IPS-NIHi7 (cell line): ENCODE measurements around the gene CCDC9B.

Source experiments
- DNase-seq: peaks from one replicate; pipeline ENCODE4 v3.0.0; 2012; ENCODE audit warnings: mixed read lengths; ENCODE audit errors: extremely low spot score

Gene CCDC9B

DNA sequence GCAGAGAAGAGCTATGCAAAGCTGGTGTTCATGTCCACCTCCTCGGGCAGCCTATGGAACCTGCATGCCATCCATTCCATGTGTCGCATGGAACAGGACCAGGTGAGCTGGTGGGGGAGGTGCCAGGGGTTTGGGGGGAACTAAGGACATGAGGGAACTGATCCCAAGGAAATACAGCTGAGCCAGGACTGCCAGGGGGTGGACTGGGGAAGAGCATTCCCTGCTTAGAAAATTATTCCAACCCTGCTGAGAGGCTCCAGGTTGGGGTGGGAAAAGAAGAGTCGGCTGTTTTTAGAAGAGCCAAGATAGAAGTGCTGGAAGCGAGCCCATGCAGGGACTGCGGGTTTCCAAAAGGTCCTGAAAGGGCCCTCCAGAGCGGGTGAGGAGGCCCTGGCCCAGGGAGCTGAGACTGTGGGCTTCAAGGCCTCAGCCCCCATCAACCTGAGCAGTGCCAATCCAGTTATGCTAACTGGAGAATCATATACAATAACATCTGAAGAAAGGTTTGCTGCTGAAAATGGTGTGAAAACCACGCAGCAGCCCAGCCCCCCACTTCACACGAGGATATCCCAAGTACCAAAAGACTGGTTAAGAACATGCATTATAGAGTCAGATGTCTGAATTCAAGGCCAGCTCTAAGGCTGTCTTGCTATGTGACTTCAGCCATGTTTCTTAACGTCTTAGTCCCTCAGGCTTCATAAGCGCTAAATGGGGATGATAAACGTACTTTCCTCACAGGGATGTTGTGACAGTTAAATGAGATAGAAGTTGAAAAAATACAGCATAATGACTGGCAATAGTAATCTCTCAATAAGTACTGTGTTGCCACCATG, 25.1 kb upstream of the CCDC9B start:
- no peak for DNase-seq

DNA sequence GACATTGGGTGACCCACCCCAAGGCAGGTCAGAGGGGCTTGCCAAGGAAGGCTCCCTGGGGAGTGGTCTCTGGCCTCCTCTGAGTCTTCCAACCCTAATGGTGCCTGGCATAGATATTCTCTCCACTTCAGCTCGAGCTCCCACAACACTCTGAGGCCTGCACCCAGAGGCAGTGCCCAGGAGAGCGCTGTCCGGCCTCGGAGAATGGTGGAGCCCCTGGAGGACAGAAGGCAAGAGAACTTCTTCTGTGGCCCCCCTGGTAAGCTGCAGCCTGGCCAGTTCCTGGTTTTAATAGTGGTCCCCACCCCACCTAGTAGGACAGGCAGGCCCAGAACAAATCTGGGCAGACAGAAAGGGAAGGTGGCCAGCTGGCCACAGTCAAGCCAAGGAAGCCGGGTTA, 24.3 kb upstream of the CCDC9B start:
- no peak for DNase-seq

DNA sequence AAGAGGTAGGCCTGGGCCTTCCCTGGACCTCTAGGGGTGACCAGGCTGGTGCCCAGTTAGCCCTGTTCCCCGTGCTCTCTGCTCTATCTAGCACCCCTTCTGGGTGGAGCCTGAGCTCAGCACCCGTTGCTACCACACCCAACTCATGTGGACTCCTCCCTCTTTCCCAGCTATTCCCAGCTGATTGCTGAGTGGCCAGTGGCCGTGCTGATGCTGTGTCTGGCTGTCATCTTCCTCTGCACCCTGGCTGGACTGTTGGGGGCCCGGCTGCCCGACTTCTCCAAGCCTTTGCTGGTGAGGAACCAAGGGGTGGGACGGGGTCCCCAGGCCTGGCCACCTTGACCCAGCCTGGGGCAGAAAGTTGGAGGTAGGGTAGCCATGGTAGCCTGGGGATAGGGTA, 23.5 kb upstream of the CCDC9B start:
- no peak for DNase-seq

DNA sequence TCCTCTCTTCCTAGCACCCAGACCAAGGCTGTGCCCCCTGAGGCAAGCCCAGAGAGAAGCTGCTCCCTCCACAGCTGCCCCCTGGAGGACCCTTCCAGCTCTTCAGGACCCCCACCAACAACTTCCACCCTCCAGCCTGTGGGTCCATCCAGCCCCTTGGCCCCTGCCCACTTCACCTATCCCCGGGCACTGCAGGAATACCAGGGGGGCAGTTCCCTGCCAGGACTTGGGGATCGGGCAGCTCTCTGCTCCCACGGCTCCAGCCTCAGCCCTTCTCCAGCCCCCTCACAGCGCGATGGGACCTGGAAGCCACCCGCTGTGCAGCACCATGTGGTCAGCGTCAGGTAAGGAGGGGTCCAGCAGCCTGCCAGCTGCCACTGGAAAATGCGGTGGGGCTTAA, 22.9 kb upstream of the CCDC9B start:
- DNase-seq = no peak

DNA sequence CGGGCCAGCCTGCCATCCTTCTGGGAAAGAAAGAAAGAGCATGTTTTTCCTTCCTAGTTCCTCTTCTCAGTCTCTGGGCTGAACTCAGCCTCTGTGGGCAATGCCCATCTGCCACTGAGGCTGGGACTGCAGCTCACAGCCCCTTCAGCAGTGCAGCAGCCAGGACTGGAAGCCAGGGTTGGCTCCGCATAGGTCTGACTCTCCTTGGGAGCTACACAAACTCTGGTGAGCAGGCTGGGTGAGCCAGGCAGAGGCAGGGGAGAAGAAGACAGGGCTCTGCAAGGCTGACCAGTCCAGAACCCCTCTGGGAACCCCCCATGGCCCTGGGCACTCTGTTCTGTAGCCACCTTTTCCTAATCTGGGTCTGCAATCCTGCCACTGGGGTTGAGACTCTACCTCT, 20.9 kb upstream of the CCDC9B start:
- DNase-seq = no peak

DNA sequence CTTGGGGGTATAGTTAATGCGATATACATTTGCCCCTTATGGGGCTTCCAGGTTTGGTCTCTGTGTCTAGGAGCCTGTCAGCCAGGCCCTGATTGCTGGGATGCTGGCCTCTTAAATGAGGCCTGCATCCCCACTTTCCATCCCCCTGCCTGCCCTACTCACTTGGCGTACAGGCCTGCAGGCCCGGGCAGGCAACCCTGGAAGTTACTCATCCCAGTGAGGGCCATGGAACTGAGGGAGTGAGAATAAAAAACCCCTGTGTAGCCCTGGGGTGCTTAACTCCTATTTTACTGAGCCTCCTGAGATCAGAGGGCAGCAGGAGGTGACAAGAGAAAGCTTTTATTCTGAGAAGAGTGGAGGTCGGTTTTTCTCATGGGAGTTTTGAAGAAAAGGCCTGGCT, 19.3 kb upstream of the CCDC9B start:
- no peak for DNase-seq

DNA sequence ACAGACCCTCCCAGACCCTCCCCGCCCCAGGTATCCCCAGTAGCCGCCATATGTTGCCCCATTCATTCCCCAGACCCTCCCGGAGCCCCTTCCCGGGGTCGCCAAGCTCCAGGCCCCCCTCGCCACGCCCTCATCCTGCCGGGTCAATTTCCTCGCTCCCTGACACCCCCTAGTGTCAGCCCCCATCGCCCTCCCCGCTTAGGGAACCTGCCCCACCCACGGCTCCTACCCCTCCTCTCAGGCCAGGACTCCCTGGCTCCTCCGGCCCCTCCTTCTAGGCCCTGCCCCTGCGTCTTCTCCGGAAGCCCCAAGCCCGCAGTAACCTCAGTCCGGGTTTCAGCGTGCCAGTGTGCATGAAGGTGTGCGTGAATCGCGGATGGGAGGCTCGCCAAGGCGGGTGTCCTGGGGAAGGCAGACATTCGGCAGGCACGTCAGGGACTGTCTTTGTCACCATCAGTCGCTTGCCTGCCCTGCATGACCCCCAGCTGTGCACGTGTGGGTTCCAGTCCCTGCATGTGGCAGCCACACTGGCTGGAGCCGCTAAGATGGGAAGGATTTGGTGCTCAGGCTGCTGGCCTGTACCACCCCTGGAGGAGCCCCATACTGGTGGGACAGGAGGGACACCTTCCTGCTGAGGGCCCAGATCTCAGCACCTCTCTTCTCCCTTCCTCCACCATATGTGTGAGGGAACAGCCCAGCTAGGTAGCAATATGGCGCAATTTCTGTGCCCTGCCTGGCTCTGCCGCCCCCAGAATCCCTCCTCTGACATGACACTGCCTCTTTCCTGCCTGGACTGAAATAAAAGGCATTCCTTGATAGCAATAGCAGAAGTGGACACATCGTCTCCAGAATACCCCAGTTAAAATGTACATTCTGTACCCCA, 18.0 kb upstream of the CCDC9B start:
- DNase-seq = peak; percentile 53

DNA sequence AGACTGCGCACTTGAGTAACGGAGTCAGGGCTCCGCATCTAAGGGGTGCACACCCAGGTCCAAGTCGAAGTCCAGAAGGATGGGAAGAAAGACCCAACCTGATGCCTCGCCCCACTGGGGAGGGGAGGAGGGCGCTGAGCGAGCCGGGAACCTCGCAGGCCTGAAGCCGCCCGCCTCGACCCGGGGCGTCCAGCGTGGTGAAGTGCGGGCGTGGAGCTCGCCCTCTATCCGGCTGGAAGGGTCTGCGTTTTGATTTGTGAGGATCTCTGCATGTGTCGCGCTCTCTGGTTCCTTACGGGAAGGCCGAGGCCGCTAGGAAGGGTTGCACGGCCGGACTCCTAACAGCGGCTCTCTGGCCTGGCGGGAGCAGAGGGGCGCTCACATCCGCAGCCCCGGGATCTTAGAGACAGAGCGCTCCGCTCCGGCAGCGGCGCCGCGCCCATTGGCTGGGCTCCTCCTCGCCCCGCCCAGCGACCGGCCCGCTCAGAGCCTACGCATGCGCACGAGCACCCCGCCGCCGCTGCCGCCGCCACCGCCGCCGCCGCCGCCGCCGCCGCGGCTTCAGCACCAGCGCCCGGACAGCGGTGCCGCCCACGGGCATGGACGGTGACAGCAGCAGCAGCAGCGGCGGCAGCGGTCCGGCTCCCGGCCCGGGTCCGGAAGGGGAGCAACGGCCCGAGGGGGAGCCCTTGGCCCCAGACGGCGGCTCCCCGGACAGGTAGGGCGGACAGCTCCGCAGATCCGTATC, 17.2 kb upstream of the CCDC9B start, which contains the start of gene DISP2:
TSS of gene DISP2 (plus strand) at position 497 of the 748 bp plus-strand sequence. CDS start at position 600, 103 bp downstream.
- DNase-seq = peak; percentile 98

DNA sequence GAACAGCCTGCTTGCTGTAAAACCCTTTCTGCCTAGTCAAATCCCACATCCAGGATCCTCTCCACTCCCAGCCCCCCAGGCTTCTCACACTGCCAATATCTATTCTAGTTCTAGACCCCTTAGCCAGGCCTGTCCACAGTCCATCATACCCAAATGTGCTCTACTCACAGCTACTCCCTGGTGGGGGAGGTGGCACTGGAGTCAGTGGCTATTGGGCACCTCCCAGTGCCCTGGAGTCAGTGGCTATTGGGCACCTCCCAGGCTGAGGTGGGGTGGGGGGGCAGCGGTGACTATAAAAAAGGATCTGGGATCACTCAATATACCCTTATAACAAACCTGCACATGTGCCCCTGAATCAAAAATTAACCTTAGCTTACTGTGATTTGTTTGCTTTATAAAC, 16.5 kb upstream of the CCDC9B start:
- no peak for DNase-seq

DNA sequence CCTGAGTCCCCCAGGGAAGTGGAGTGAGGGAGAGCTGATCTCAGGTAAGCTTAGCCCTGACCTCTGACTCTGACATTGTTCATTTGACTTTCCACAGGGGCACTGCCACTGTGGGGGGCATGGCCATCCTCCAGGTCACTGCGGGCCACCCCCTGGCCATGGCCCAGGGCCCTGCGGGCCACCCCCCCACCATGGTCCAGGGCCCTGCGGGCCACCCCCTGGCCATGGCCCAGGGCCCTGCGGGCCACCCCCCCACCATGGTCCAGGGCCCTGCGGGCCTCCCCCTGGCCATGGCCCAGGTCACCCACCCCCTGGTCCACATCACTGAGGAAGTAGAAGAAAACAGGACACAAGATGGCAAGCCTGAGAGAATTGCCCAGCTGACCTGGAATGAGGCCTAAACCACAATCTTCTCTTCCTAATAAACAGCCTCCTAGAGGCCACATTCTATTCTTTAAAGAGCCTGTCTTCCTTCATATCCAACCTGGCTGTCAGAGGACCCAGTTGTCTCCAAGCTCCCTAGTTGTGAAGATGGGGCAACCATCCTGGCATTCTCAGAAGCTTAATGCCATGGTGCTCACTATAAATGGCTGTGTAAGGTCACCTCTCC, 15.3 kb upstream of the CCDC9B start:
- no peak for DNase-seq

DNA sequence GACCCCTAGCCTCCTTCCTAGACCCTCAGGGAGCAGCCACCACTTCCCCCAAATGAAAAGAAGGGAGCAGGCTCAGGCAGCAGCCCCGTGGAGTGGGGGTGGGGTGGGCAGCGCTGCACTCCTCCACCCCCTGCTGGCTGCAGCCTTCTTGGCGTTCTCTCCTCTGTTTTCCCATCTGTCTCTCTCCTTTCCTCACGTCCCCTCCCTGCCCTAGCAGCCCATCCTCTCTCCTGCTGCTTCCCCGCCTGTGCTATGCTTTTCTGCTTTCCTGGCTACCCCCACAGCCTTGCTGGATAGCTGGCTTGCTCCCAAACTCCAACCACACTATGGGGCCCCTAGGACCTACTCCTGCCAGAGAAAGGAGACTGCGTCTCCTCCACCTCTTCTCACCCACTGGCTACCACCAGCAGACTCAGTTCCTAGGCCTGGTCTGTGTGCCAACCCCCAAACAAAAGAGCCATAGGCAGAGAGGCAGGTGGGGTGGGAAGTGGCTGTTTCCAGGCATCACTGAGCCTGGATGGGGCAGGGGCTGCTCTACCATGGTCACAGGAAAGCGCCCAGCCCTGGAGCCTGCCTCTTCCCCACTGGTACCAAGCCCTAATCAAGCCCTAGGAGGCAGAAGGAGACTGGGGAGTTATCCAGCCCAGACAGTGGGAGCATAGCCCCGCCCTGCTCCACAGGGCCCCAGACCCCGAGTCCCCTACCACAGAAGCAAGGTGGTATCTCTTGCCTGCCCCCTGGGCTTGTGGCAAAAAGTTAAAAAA, 13.9 kb upstream of the CCDC9B start:
- peak; percentile 76 for DNase-seq

DNA sequence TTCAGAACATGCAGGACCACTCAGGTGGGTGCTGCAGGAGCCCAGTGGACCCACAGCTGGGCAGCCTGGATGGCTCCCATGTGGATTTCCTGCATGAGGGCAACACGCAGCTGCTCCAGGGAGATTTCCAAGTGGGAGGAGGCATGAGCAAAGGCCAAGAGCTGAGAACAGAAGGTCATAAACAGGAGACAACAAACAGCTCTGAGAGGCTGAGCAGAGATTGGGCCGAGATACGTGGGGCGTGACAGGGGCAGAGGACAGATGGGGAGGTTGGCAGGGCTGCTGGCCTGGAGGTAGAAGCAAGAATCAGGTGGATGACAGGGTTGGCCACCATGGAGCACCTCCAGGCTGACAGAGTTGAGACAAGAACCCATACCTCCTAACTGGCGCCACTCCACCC, 13.0 kb upstream of the CCDC9B start:
- DNase-seq = no peak

DNA sequence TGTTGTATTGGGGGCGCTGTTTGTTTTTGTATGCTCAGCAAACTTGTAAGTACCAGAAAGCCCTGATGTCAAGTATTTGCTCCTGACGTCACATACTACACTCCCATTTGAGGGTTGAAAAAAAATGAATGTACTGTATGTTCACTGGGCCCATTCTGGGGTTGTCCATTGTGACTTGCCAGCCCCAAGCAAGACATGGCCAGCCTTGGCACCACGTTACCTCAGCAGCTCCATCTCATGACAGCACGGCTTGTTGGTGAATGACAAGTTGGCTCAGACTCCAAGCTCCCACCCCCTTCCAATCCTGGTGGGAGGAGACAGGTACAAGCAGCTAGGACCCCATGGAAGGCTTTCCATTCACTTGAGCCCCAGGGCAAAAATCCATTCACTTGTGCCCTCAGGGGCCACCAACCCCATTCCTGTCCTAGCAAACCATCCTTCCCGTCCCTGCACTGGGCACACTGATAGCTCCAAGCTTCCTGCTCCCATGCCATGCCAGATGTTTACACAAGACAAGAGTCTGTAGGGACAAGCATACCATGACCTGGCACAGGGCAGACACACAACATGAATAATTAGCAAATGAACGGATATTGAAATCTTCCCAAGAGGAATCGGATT, 11.7 kb upstream of the CCDC9B start:
- no peak for DNase-seq

DNA sequence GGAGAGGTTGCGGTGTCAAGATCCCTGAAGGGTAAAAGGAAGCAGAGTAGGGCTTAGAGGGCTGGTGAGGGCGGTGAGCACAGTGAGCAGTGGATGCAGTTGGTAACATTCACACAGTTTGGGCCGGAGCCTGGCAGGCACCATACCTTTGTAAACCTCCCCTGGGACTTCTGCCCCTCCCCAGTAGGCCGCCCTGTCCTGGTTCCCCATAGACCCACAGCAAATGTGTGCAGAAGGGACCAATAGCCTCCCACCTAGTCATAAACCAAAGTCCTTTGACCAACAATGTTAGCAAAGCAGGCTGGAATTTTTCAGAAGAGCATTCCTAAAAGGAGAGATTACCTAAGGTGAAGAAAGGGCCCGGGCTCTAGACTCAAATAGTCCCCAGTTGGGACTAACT, 8.4 kb upstream of the CCDC9B start:
- DNase-seq = no peak

DNA sequence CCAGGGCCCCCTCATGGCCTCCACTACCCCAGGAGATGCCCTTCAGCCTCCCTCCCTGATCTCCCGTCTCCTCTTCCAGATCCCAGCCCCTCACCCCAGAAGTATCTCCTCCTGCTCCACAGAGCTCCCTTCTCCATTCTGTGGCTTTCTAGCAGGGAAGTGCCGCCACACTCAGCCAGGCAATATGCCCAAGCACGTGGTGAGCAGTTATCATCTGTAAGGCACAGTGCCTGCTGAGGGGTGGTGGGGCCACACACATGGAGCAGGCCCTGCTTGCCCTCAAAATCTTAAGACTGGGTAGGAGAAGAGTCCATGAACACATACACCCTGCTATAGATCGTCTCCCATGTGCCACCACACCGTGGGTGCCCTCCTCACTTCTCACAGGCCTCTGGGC, 7.7 kb upstream of the CCDC9B start:
- DNase-seq = no peak

DNA sequence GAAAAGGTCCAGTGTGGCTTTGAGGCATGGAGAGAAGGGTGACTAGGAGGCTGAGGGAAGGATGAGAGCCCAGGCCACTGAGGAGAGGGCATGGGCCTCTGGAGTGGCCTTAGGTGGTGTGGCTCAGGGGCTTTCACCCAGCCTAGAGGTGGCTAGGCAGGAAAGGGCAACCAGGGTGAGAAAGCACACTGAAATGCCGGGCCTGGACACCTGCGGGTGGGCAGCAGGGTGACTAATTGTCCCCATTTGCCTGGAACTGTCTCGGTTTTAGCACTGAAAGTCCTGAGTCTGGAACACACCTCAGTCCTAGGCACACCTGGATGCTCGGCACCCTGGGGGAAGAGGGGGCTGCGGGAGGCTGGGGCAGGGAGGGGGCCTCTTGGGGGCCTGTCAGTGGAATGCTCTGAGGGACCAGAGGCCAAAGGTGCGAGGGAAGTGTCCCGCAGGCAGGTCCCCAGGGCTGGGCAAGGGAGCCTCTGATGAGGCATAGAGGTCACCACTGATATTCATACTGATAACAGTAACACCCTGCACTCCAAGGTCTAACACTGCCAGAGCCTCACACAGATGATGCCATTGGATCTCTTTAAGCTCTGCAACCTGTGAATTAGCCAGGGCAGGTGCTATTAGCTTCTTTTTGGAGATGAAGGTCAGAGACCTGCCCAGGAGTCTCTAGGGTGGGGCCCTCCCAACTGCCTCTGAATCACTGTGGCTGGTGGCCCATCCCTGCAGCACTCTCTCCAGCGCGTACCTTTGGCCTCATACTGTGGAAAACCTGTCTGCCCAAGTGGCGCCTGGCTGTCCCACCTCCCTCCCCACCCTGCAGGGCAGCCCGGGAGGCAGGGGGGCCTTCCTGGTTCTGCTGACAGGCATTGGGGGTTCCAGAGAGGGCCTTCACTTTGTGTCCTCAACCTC, 7.1 kb upstream of the CCDC9B start:
- no peak for DNase-seq

DNA sequence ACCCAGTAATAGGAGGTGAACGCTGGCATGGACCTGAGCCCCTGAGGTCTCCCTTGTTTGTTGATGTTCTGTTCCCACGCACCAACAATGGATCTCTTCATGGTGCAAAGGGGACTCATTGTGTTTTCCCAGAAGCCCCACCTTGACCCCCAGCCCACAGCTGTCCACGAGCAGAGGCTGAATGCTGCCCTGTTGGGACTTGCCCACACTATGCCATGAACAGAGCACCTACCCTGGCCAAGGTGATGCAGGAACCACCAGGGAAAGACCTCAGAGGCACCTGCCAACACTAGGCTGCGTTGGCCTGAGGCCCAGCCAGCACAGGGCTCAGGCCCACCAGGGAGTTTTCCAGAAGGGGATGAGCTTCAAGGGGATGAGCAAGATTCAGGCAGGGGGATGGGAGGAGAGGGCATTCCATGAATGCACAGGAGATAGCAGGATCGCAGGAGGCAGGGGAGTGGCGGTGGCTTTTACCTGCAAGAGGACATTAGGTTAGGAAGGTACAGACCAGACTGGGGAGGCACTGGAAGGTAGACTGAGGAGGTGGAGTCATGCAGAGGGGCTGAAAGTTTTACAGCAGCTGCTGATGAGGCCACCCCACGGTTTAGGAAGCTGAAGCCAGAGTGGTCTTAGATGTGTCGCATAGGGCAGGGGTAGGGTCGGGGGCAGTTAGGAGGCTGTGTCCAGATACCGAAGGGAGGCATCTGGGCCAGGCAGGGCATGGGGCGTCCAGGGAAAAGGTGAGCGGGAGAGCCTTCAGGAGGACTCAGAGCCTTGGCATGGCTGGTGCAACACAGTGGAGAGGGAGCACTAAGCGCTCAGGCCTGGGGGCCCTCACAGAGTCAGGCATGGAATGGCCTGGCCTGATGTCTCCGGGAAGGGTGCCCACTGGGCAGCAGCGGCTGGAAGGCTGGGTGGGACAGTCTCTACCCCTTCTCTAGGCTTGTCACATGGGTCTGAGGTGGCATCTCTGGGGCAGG, 6.1 kb upstream of the CCDC9B start:
- DNase-seq = no peak

DNA sequence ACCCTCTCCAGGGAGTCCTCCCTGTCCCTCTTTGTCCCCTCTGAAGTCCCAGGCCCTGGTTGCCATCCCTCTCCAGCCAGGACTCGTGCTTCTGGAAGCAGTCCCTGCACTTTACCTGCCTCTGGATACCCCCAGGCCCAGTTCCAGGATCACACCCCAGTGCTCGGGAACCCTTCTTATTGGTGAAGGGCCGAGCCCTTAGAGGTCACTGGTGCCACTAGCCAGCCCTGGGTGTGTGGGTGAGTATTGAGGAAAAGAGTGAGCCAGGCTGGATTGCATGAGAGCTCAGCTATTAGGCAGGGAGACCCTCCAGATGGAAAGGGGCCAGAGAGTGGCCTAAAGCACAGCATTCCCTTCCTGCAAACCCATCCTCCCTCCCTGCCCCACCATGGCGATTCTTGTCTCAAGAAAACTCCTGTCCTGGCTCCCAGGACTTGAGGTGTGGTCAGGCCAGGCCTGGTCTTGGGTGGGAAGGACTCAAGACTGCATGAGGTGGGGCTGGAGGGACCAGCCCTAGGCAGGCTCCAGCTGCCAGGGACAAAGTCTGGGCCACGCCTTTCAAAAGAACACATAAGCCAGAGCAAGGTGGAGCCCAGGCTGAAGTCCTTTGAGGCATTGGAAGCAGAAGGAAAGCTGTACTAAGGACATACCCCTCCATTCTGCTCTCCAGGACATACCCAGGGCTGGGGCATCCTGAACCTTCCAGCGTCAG, 5.3 kb upstream of the CCDC9B start:
- DNase-seq = no peak
